Endothelial cell of umbilical vein (primary cell): Measurements from ENCODE around the gene ENOX2. TPM values are rescaled to one million over a fixed set of nuclear protein-coding genes. Genes with fewer than 3 reads are reported as not detected.
"Not testable (repeated sequence)": the region's sequence is repeated elsewhere in the genome, so short reads cannot be mapped to it uniquely, and the experiment has no call there.

ENCODE experiments used
- BruUV-seq: library from RNA; stranded (reverse); fragments of 400-500 nt; replicated peaks from 2 replicates; lab custom pipeline; 2021; lab: Mats Ljungman, UMichigan
- CTCF ChIA-PET: fragments of 300-600, 350-600 bp; sonication (Branson Sonifier 250); formaldehyde crosslinking; loops from one replicate; lab custom pipeline; 2021; ENCODE audit warnings: antibody characterized with exemption, inconsistent platforms; lab: Charles Lee
- POLR2A ChIA-PET: fragments of 300-600, 350-600 bp; sonication (Branson Sonifier 250); formaldehyde crosslinking; loops from one replicate; lab custom pipeline; 2021; ENCODE audit warnings: antibody characterized with exemption, inconsistent platforms; lab: Charles Lee
- DNase-seq: peaks from one replicate; pipeline ENCODE4 v3.0.0-alpha.2; 2011; ENCODE audit warnings: low read depth, low spot score
- FAIRE-seq: peaks from 2 replicates; lab custom pipeline; 2011; peaks lifted over from hg19 to GRCh38; lab: Jason Lieb, UNC
- H2AFZ ChIP-seq: 2 replicates; pipeline ENCODE4 v1.6.0; 2012; ENCODE audit warnings: low read depth, low read length, control low read depth, inconsistent platforms
- H3K27ac ChIP-seq: 2 replicates; pipeline ENCODE4 v1.5.1; 2011; ENCODE audit warnings: low read depth, mild to moderate bottlenecking, control low read depth, low read length, moderate library complexity; ENCODE audit not compliant: insufficient read depth
- H3K27me3 ChIP-seq, 2 experiments: 2 replicates each; pipeline versions ENCODE4 v1.6.0 to v1.6.1; 2011; ENCODE audit warnings: low read length in 2 of 2, mixed read lengths in 1 of 2; ENCODE audit not compliant: control insufficient read depth in 2 of 2, insufficient read depth in 2 of 2
- H3K36me3 ChIP-seq, 2 experiments: 2 replicates in 1 of 2; 3 replicates in 1 of 2; pipeline ENCODE4 v1.5.1; 2011; ENCODE audit warnings: low read length in 2 of 2, mild to moderate bottlenecking in 1 of 2, moderate library complexity in 1 of 2; ENCODE audit not compliant: control insufficient read depth in 2 of 2, insufficient read depth in 2 of 2; ENCODE audit errors: extremely low read depth in 1 of 2
- H3K4me1 ChIP-seq: 3 replicates; pipeline ENCODE4 v1.5.1; 2011; ENCODE audit warnings: mild to moderate bottlenecking, low read length; ENCODE audit not compliant: control insufficient read depth, insufficient read depth; ENCODE audit errors: extremely low read depth
- H3K4me2 ChIP-seq: 2 replicates; pipeline ENCODE4 v1.6.1; 2011; ENCODE audit warnings: low read length, control low read depth, mixed read lengths; ENCODE audit not compliant: insufficient read depth
- H3K4me3 ChIP-seq, 3 experiments: fragments of 200-600 bp in 1 of 3; sonication (generic), shearing (Covaris generic) in 1 of 3; replicated peaks in 1 of 3; 2 replicates each; pipeline ENCODE4 v1.5.1; 2011 to 2016; ENCODE audit warnings: control low read depth in 3 of 3, low read length in 3 of 3, mild to moderate bottlenecking in 2 of 3, inconsistent platforms in 1 of 3, low read depth in 1 of 3, moderate library complexity in 1 of 3; ENCODE audit not compliant: insufficient read depth in 1 of 3
- H3K79me2 ChIP-seq: 2 replicates; pipeline ENCODE4 v1.6.0; 2012; ENCODE audit warnings: low read length, inconsistent platforms; ENCODE audit not compliant: control insufficient read depth, insufficient read depth
- H3K9ac ChIP-seq: replicated peaks from 2 replicates; pipeline ENCODE3; 2011; ENCODE audit warnings: low read length, control low read depth; ENCODE audit not compliant: insufficient read depth; ENCODE audit errors: extremely low read depth
- H3K9me1 ChIP-seq: replicated peaks from 3 replicates; pipeline ENCODE4 v1.6.0; 2011; ENCODE audit warnings: mild to moderate bottlenecking, low read length; ENCODE audit not compliant: control insufficient read depth, insufficient read depth; ENCODE audit errors: extremely low read depth
- H3K9me3 ChIP-seq: replicated peaks from 2 replicates; pipeline ENCODE4 v1.5.1; 2012; ENCODE audit warnings: low read length, inconsistent platforms; ENCODE audit not compliant: control insufficient read depth, insufficient read depth
- H4K20me1 ChIP-seq: replicated peaks from 2 replicates; pipeline ENCODE3; 2011; ENCODE audit warnings: mild to moderate bottlenecking, low read length; ENCODE audit not compliant: control insufficient read depth, insufficient read depth; ENCODE audit errors: extremely low read depth
- EZH2 ChIP-seq: IDR thresholded peaks from 2 replicates; pipeline ENCODE4 v1.6.1; 2012; ENCODE audit warnings: borderline replicate concordance, low read depth, mild to moderate bottlenecking, moderate library complexity, low read length, inconsistent platforms; ENCODE audit not compliant: severe bottlenecking
- FOS ChIP-seq: IDR thresholded peaks from 2 replicates; pipeline ENCODE4 v1.6.1; 2011; ENCODE audit warnings: mild to moderate bottlenecking, low read length, moderate library complexity, borderline replicate concordance; ENCODE audit not compliant: insufficient read depth
- GATA2 ChIP-seq: IDR thresholded peaks from 2 replicates; pipeline ENCODE4 v1.7.0; 2011; ENCODE audit warnings: low read depth, mild to moderate bottlenecking, moderate library complexity, mixed read lengths, low read length; ENCODE audit not compliant: insufficient read length, insufficient read depth
- JUN ChIP-seq: IDR thresholded peaks from 2 replicates; pipeline ENCODE4 v1.6.1; 2011; ENCODE audit warnings: borderline replicate concordance, low read depth; ENCODE audit not compliant: insufficient read length, insufficient read depth
- POLR2A ChIP-seq: IDR thresholded peaks from 2 replicates; pipeline ENCODE4 v1.6.1; 2012; ENCODE audit warnings: low read depth, mild to moderate bottlenecking, control low read depth, low read length
- POLR2AphosphoS5 ChIP-seq: IDR thresholded peaks from 2 replicates; pipeline ENCODE4 v1.6.1; 2012; ENCODE audit warnings: low read depth, mild to moderate bottlenecking, control low read depth, low read length, moderate library complexity; ENCODE audit not compliant: insufficient read depth
- dilution Hi-C: fragments of 300-500 bp; cut with MboI; formaldehyde crosslinking; loops from one replicate; pipeline ENCODE4 v1.15.0; 2019; ENCODE audit warnings: low sequenced_read_pairs; ENCODE audit not compliant: extremely low pct_ligation_motif_present
- intact Hi-C: fragments of 100-400 bp; cut with micrococcal nuclease; formaldehyde crosslinking; loops from one replicate; pipeline ENCODE4 v1.10.0; 2022
- polyA plus RNA-seq, 4 experiments: library from polyadenylated mRNA; depleted of rRNA in 3 of 4; stranded (reverse) in 3 of 4; unstranded in 1 of 4; fragments of >200 nt; gene quantifications; 2 replicates each; pipeline versions ENCODE4 v1.2.1 to v1.2.3, GENCODE V29; 2011 to 2012; ENCODE audit warnings: missing spikeins in 1 of 4
- total RNA-seq: library from RNA; stranded (reverse); gene quantifications from 2 replicates; pipeline ENCODE4 v1.2.3, GENCODE V29; 2021

Gene ENOX2
- total and polyA plus RNA-seq, 2 donors (not counting 3 experiments of a cell fraction or from before 2014, with no cell fraction given) = 5.5 to 13.1 TPM

- no peaks in the 10 kb centered on the region for H3K36me3 ChIP-seq
- ChIA-PET CTCF (no interaction called here), POLR2A (no interaction called here)
- no peak overlapping the region for H2AFZ ChIP-seq
- no peak overlapping the region for H3K4me2 ChIP-seq
- no peaks in the 10 kb centered on the region for H3K9me1 ChIP-seq
- no peaks in the 10 kb centered on the region for H3K4me1 ChIP-seq
- no peak overlapping the region for H3K9ac ChIP-seq
- TF ChIP-seq POLR2AphosphoS5 = no peak
- TF ChIP-seq EZH2 = no peak
- TF ChIP-seq GATA2 = no peak
- TF ChIP-seq JUN = no peak
- no peak for TF ChIP-seq FOS
- TF ChIP-seq POLR2A = no peak
- no peaks in the 10 kb centered on the region for H3K79me2 ChIP-seq
- no peaks in the 10 kb centered on the region for H3K27me3 ChIP-seq
- no peaks in the 10 kb centered on the region for H3K9me3 ChIP-seq
- no TSS peak for BruUV-seq
- H4K20me1 ChIP-seq = no peaks in the 10 kb centered on the region
- H3K4me3 ChIP-seq = no peak overlapping the region
- FAIRE-seq (no peak), DNase-seq (no peak)
- dilution Hi-C loops = no loop called here
- H3K27ac ChIP-seq = no peak overlapping the region
- intact Hi-C loops = no loop called here
These were observed 188.9 kb downstream of the ENOX2 start for GRCh38 chrX:130714135-130714534.

DNA sequence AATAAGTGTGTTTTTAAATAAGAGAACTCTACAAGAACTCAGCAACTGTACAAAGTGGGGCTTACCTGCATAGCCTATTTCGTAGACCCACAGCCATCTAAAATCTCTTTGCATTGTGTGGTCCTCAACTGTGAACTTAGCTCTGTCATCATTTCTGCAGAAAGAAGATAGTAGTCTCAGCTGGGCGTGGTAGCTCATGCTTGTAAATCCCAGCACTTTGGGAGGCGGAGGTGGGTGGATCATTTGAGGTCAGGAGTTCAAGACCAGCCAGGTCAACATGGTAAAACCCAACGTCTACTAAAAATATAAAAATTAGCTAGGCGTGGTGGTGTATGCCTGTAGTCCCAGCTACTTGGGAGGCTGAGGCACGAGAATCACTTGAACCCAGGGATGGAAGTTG is 193.8 kb downstream of the ENOX2 start:
- H3K79me2 ChIP-seq, H3K4me2 ChIP-seq, FAIRE-seq, POLR2A ChIA-PET, CTCF ChIA-PET, H3K9me1 ChIP-seq, BruUV-seq, H4K20me1 ChIP-seq, DNase-seq, H3K4me3 ChIP-seq, H3K4me1 ChIP-seq, H3K27me3 ChIP-seq, H3K9ac ChIP-seq, dilution Hi-C loops, H3K9me3 ChIP-seq, intact Hi-C loops, H3K36me3 ChIP-seq, H2AFZ ChIP-seq, H3K27ac ChIP-seq: not testable (repeated sequence)
